Large intestine (tissue), 3 donors: Measurements from ENCODE around the gene HNRNPLL. TPM values are rescaled to one million over a fixed set of nuclear protein-coding genes. Genes with fewer than 3 reads are reported as not detected.
A peak's percentile ranks its signal among the peaks of the same experiment; 100 is the strongest.

Experiments used
- DNase-seq, 2 donors: peaks; one replicate each; pipeline versions ENCODE4 v3.0.0 to v3.0.0-alpha.2; 2013
- H3K27ac ChIP-seq: one replicate; pipeline ENCODE4 v1.5.1; 2013; ENCODE audit warnings: low read length
- H3K27me3 ChIP-seq: 2 replicates; pipeline ENCODE4 v1.6.1; 2013; ENCODE audit warnings: low read length; ENCODE audit not compliant: control insufficient read depth, insufficient read depth
- H3K36me3 ChIP-seq: 2 replicates; pipeline ENCODE4 v1.6.1; 2013; ENCODE audit warnings: low read length; ENCODE audit not compliant: control insufficient read depth, insufficient read depth
- H3K4me1 ChIP-seq: one replicate; pipeline ENCODE4 v1.6.1; 2013; ENCODE audit warnings: low read length; ENCODE audit not compliant: control insufficient read depth, insufficient read depth
- H3K4me3 ChIP-seq: one replicate; pipeline ENCODE4 v1.5.1; 2013; ENCODE audit warnings: low read length
- H3K9me3 ChIP-seq: one replicate; pipeline ENCODE4 v1.6.1; 2013; ENCODE audit warnings: mild to moderate bottlenecking, low read depth, low read length, moderate library complexity; ENCODE audit not compliant: control insufficient read depth
- WGBS: methylation state at CpG from one replicate; pipeline ENCODE4 v1.1.5; 2013; ENCODE audit warnings: low lambda C conversion rate; ENCODE audit not compliant: insufficient coverage; 5-methylcytosine and 5-hydroxymethylcytosine counted together
- polyA plus RNA-seq: library from polyadenylated mRNA; unstranded; fragments of 120-200 nt; gene quantifications from one replicate; pipeline ENCODE4 v1.2.1, GENCODE V29; 2013

HNRNPLL gene
- polyA plus RNA-seq, 1 donor, result 42.2 TPM

- 90% methylated on average over 2 of the region's 23 CpGs for WGBS
- peak; percentile 84 to 86 for DNase-seq
- peak overlapping the region; percentile 96 for H3K27ac ChIP-seq
- H3K9me3 ChIP-seq, result peaks cover 2% of the 10 kb centered on the region
- no peaks in the 10 kb centered on the region for H3K36me3 ChIP-seq
- H3K4me3 ChIP-seq, result peak overlapping the region; percentile 75
- no peaks in the 10 kb centered on the region for H3K27me3 ChIP-seq
- peaks cover 2% of the 10 kb centered on the region for H3K4me1 ChIP-seq
These were observed 918 bp upstream of the HNRNPLL start for GRCh38 chr2:38603402-38604290.

- Histone ChIP-seq H3K4me3 (peak overlapping the region; percentile 75), H3K36me3 (no peaks in the 10 kb centered on the region), H3K4me1 (peaks cover 6% of the 10 kb centered on the region), H3K9me3 (peaks cover 2% of the 10 kb centered on the region), H3K27ac (peak overlapping the region; percentile 96), H3K27me3 (no peaks in the 10 kb centered on the region)
- DNase-seq, result peak in 1 of 2 donors; percentile 66
- WGBS, result no CpG with 5 or more reads among the region's 74 CpGs
These were observed 494 bp downstream of the HNRNPLL start for GRCh38 chr2:38602136-38602731.

GRCh38 chr2:38601463-38602135 is 1.1 kb downstream of the HNRNPLL start:
- Histone ChIP-seq H3K36me3 (no peaks in the 10 kb centered on the region), H3K4me1 (peaks cover 6% of the 10 kb centered on the region), H3K4me3 (peak overlapping the region; percentile 75), H3K9me3 (peaks cover 2% of the 10 kb centered on the region), H3K27ac (peak overlapping the region; percentile 96), H3K27me3 (no peaks in the 10 kb centered on the region)
- peak in 1 of 2 donors; percentile 53 for DNase-seq
- WGBS, result 0% methylated on average over 2 of the region's 25 CpGs

- peaks cover 6% of the 10 kb centered on the region for H3K4me1 ChIP-seq
These were observed 1.7 kb downstream of the HNRNPLL start for GRCh38 chr2:38600921-38601455.

GRCh38 chr2:38600242-38600891 is 2.4 kb downstream of the HNRNPLL start:
- peaks cover 6% of the 10 kb centered on the region for H3K4me1 ChIP-seq
- DNase-seq, result peak; percentile 25 to 56
- peaks cover 2% of the 10 kb centered on the region for H3K9me3 ChIP-seq
- no peaks in the 10 kb centered on the region for H3K27me3 ChIP-seq
- WGBS, result 21% methylated on average over 3 of the region's 15 CpGs
- no peaks in the 10 kb centered on the region for H3K36me3 ChIP-seq
- H3K27ac ChIP-seq, result peak overlapping the region; percentile 96
- peak overlapping the region; percentile 75 for H3K4me3 ChIP-seq

More at GRCh38 chr2:38600921-38601455, 1.7 kb downstream of the HNRNPLL start:
- peak in 1 of 2 donors; percentile 16 for DNase-seq
- Histone ChIP-seq H3K4me3 (peak overlapping the region; percentile 75), H3K9me3 (peaks cover 2% of the 10 kb centered on the region), H3K36me3 (no peaks in the 10 kb centered on the region), H3K27ac (peak overlapping the region; percentile 96), H3K27me3 (no peaks in the 10 kb centered on the region)
- 4% methylated on average over 3 of the region's 9 CpGs for WGBS

GRCh38 chr2:38599706-38600105 is 3.0 kb downstream of the HNRNPLL start:
- Histone ChIP-seq H3K36me3 (no peaks in the 10 kb centered on the region), H3K27ac (no peak overlapping the region), H3K4me1 (peaks cover 6% of the 10 kb centered on the region), H3K27me3 (no peaks in the 10 kb centered on the region), H3K4me3 (no peak overlapping the region), H3K9me3 (peaks cover 2% of the 10 kb centered on the region)
- peak in 1 of 2 donors; percentile 34 for DNase-seq
- WGBS, result 0% methylated on average over 2 of the region's 4 CpGs

GRCh38 chr2:38598991-38599295 is 3.8 kb downstream of the HNRNPLL start:
- Histone ChIP-seq H3K4me3 (no peak overlapping the region), H3K27ac (no peak overlapping the region), H3K9me3 (peaks cover 2% of the 10 kb centered on the region), H3K4me1 (peaks cover 6% of the 10 kb centered on the region), H3K27me3 (no peaks in the 10 kb centered on the region), H3K36me3 (no peaks in the 10 kb centered on the region)
- WGBS, result 0% methylated on average over 1 of the region's 1 CpG
- peak in 1 of 2 donors; percentile 22 for DNase-seq

GRCh38 chr2:38598200-38598990 is 4.3 kb downstream of the HNRNPLL start:
- H3K27me3 ChIP-seq, result no peaks in the 10 kb centered on the region
- peaks cover 6% of the 10 kb centered on the region for H3K4me1 ChIP-seq
- peaks cover 2% of the 10 kb centered on the region for H3K9me3 ChIP-seq
- DNase-seq, result no peak
- H3K27ac ChIP-seq, result no peak overlapping the region
- H3K4me3 ChIP-seq, result no peak overlapping the region
- 90% methylated on average over 2 of the region's 5 CpGs for WGBS
- no peaks in the 10 kb centered on the region for H3K36me3 ChIP-seq

GRCh38 chr2:38597115-38597514 is 5.6 kb downstream of the HNRNPLL start:
- WGBS, result 67% methylated on average over 5 of the region's 5 CpGs
- Histone ChIP-seq H3K36me3 (no peaks in the 10 kb centered on the region), H3K9me3 (peaks cover under 1% of the 10 kb centered on the region), H3K27ac (no peak overlapping the region), H3K27me3 (no peaks in the 10 kb centered on the region), H3K4me1 (peaks cover 6% of the 10 kb centered on the region), H3K4me3 (no peak overlapping the region)
- no peak for DNase-seq
